ENCODE measurements around the gene ZNF225. TPM values are rescaled to one million over a fixed set of nuclear protein-coding genes. Genes with fewer than 3 reads are reported as not detected.
A peak's percentile ranks its signal among the peaks of the same experiment; 100 is the strongest.

ZNF225 gene
- total and polyA plus RNA-seq, 9 of the 15 experiments (the other 6 are each of a cell fraction or from before 2014, with no cell fraction given) = 1.4 to 4.2 (median 2.2) TPM

DNA sequence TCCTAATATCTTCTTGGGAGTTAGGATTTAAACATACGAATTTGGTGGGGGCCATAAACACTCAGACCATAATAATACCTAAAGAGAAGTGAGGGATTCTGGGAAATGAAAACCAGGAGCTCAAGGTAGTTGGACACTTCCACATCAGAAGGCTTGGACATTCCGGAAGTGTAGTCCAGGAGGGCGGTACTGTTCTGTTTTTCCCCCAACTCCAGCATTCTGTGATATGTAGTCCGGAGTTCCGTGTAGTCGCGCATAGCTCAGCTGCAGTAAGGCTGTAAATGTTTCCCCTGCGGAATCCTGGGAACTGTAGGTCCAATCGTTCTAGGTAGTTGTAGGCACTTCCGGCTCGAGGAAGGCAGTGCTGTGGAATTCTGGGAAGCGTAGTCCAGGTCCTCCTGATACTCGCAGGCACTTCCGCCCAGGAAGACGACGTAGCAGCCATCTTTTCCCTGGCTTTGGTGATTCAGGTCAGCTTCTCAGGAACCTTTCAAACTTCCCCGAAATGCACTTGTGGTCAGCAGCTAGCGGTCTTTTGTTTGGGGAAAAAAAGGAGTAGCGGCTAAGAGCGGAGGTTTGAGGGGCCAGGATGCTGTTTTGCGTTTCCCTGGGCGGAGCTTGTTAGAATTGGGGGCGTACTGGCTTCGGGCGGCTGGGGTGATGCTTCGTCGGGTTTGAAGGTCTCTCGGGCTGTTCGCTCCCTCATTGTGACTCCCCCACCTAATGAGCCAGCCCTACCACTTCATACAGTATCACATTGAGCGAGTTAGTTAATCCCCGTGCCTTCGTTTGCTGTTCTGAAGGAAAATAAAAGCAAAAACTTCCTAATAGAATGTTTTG lies 51.7 kb downstream of the ZNF225 start, which contains the start of gene ZNF226 (continued):
- peak; percentile 95 for TF ChIP-seq GABPB1 (CRISPR knock-in tag; IDR thresholded peaks at IDR 0.05)
- TF ChIP-seq, protein P1, sequence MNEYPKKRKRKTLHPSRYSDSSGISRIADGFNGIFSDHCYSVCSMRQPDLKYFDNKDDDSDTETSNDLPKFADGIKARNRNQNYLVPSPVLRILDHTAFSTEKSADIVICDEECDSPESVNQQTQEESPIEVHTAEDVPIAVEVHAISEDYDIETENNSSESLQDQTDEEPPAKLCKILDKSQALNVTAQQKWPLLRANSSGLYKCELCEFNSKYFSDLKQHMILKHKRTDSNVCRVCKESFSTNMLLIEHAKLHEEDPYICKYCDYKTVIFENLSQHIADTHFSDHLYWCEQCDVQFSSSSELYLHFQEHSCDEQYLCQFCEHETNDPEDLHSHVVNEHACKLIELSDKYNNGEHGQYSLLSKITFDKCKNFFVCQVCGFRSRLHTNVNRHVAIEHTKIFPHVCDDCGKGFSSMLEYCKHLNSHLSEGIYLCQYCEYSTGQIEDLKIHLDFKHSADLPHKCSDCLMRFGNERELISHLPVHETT (CRISPR knock-in tag; conservative IDR thresholded peaks at IDR 0.05 in 1 of 2, IDR thresholded peaks at IDR 0.05 in 1 of 2) = peak in 1 of 2 experiments; percentile 60; a peak in 2 of 4 replicates
- no peak for TF ChIP-seq KLF13 (tag; IDR thresholded peaks at IDR 0.05; ENCODE audit: borderline replicate concordance, low read depth)
- TF ChIP-seq, protein P2, sequence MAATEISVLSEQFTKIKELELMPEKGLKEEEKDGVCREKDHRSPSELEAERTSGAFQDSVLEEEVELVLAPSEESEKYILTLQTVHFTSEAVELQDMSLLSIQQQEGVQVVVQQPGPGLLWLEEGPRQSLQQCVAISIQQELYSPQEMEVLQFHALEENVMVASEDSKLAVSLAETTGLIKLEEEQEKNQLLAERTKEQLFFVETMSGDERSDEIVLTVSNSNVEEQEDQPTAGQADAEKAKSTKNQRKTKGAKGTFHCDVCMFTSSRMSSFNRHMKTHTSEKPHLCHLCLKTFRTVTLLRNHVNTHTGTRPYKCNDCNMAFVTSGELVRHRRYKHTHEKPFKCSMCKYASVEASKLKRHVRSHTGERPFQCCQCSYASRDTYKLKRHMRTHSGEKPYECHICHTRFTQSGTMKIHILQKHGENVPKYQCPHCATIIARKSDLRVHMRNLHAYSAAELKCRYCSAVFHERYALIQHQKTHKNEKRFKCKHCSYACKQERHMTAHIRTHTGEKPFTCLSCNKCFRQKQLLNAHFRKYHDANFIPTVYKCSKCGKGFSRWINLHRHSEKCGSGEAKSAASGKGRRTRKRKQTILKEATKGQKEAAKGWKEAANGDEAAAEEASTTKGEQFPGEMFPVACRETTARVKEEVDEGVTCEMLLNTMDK (IDR thresholded peaks at IDR 0.05; ENCODE audit: borderline replicate concordance, insufficient read depth, low read depth, low read length, poor library complexity, severe bottlenecking) = no peak
- no peak for TF ChIP-seq POLR3A (IDR thresholded peaks at IDR 0.05; ENCODE audit: borderline replicate concordance, extremely low read depth, insufficient read depth, insufficient read length)
- TF ChIP-seq, protein P3, sequence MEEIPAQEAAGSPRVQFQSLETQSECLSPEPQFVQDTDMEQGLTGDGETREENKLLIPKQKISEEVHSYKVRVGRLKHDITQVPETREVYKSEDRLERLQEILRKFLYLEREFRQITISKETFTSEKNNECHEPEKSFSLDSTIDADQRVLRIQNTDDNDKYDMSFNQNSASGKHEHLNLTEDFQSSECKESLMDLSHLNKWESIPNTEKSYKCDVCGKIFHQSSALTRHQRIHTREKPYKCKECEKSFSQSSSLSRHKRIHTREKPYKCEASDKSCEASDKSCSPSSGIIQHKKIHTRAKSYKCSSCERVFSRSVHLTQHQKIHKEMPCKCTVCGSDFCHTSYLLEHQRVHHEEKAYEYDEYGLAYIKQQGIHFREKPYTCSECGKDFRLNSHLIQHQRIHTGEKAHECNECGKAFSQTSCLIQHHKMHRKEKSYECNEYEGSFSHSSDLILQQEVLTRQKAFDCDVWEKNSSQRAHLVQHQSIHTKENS (CRISPR knock-in tag; IDR thresholded peaks at IDR 0.05) = no peak
- TF ChIP-seq, protein P4, sequence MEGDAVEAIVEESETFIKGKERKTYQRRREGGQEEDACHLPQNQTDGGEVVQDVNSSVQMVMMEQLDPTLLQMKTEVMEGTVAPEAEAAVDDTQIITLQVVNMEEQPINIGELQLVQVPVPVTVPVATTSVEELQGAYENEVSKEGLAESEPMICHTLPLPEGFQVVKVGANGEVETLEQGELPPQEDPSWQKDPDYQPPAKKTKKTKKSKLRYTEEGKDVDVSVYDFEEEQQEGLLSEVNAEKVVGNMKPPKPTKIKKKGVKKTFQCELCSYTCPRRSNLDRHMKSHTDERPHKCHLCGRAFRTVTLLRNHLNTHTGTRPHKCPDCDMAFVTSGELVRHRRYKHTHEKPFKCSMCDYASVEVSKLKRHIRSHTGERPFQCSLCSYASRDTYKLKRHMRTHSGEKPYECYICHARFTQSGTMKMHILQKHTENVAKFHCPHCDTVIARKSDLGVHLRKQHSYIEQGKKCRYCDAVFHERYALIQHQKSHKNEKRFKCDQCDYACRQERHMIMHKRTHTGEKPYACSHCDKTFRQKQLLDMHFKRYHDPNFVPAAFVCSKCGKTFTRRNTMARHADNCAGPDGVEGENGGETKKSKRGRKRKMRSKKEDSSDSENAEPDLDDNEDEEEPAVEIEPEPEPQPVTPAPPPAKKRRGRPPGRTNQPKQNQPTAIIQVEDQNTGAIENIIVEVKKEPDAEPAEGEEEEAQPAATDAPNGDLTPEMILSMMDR (IDR thresholded peaks at IDR 0.05 in 2 of 3, conservative IDR thresholded peaks at IDR 0.05 in 1 of 3; ENCODE audit: insufficient read depth in 2 of 3, low read depth in 1 of 3, low read length in 3 of 3) = no peak
- peak; percentile 74 for TF ChIP-seq POLR2AphosphoS5 (IDR thresholded peaks at IDR 0.05; ENCODE audit: control insufficient read depth, insufficient read depth, low read depth, low read length)
- TF ChIP-seq COPS2 (conservative IDR thresholded peaks at IDR 0.05) = no peak
- 0 out of 2 replicates have a peak, but pooled peaks have one; percentile 54 for TF ChIP-seq ZNF584 (CRISPR knock-in tag; IDR thresholded peaks at IDR 0.05; ENCODE audit: low read depth)
- no peak for TF ChIP-seq XRCC5 (IDR thresholded peaks at IDR 0.05; ENCODE audit: low read depth, low read length)
- TF ChIP-seq DIDO1 (tag; IDR thresholded peaks at IDR 0.05; ENCODE audit: low read depth) = no peak
- TF ChIP-seq ZNF239 (CRISPR knock-in tag; IDR thresholded peaks at IDR 0.05) = no peak
- no peak for TF ChIP-seq HMBOX1 (IDR thresholded peaks at IDR 0.05)
- no peak for TF ChIP-seq ZNF583 (CRISPR knock-in tag; IDR thresholded peaks at IDR 0.05)
- no peak for TF ChIP-seq PYGO2 (tag; IDR thresholded peaks at IDR 0.05)
- TF ChIP-seq FOSL1 (tag; conservative IDR thresholded peaks at IDR 0.05) = 0 out of 2 replicates have a peak, but pooled peaks have one; percentile 35
- peak; percentile 70; the same call in 1 of the 2 replicates for TF ChIP-seq FOXJ2 (tag; IDR thresholded peaks at IDR 0.05)

Measured in K562 (cell line).